Liver (tissue), 9 donors: Measurements from ENCODE around the gene GNG12. TPM values are rescaled to one million over a fixed set of nuclear protein-coding genes. Genes with fewer than 3 reads are reported as not detected.
A peak's percentile ranks its signal among the peaks of the same experiment; 100 is the strongest.

Source experiments
- DNase-seq: peaks from one replicate; pipeline ENCODE4 v3.0.0-alpha.2; 2017; ENCODE audit warnings: low spot score
- H3K27ac ChIP-seq, 2 donors: one replicate each; pipeline ENCODE4 v1.7.0; 2013; ENCODE audit warnings: inconsistent platforms in 2 of 2, low read length in 2 of 2, control low read depth in 1 of 2, low read depth in 1 of 2, mild to moderate bottlenecking in 1 of 2
- H3K27me3 ChIP-seq, 4 donors: one replicate each; pipeline versions ENCODE4 v1.6.1 to v1.7.0; 2013; ENCODE audit warnings: low read length in 3 of 4, inconsistent platforms in 1 of 4, mild to moderate bottlenecking in 1 of 4, moderate library complexity in 1 of 4; ENCODE audit not compliant: control insufficient read depth in 4 of 4, insufficient read depth in 4 of 4
- H3K36me3 ChIP-seq, 4 donors: one replicate each; pipeline versions ENCODE4 v1.6.1 to v1.7.0; 2013; ENCODE audit warnings: low read length in 3 of 4, mild to moderate bottlenecking in 3 of 4, low read depth in 1 of 4, moderate library complexity in 1 of 4; ENCODE audit not compliant: control insufficient read depth in 4 of 4, insufficient read depth in 3 of 4
- H3K4me1 ChIP-seq, 4 donors: one replicate each; pipeline versions ENCODE4 v1.6.1 to v1.7.0; 2013; ENCODE audit warnings: low read length in 3 of 4, mild to moderate bottlenecking in 3 of 4, moderate library complexity in 1 of 4; ENCODE audit not compliant: control insufficient read depth in 4 of 4, insufficient read depth in 4 of 4
- H3K4me3 ChIP-seq, 3 donors: one replicate each; pipeline versions ENCODE4 v1.6.1 to v1.7.0; 2013; ENCODE audit warnings: low read length in 3 of 3, control low read depth in 1 of 3, low read depth in 1 of 3, mild to moderate bottlenecking in 1 of 3
- H3K9ac ChIP-seq, 2 donors: one replicate each; pipeline ENCODE4 v1.7.0; 2013; ENCODE audit warnings: low read length in 2 of 2, mild to moderate bottlenecking in 2 of 2, moderate library complexity in 2 of 2, control low read depth in 1 of 2, low read depth in 1 of 2
- H3K9me3 ChIP-seq, 4 donors: one replicate each; pipeline versions ENCODE4 v1.6.1 to v1.7.0; 2013; ENCODE audit warnings: low read length in 3 of 4; ENCODE audit not compliant: control insufficient read depth in 4 of 4
- ATF3 ChIP-seq: IDR thresholded peaks from 2 replicates; pipeline ENCODE4 v1.6.1; 2016; ENCODE audit warnings: antibody characterized with exemption
- CTCF ChIP-seq: fragments of 150-350 bp; IDR thresholded peaks from 2 replicates; pipeline ENCODE4 v1.5.1; 2017; ENCODE audit warnings: improper control_type of control experiment, low read depth, low read length; ENCODE audit not compliant: missing input control
- EGR1 ChIP-seq, 2 donors: IDR thresholded peaks; 2 replicates each; pipeline ENCODE4 v1.6.1; 2016 to 2018; ENCODE audit warnings: antibody characterized with exemption in 2 of 2, low read depth in 2 of 2
- FOXA2 ChIP-seq: IDR thresholded peaks from 2 replicates; pipeline ENCODE4 v1.6.1; 2016; ENCODE audit warnings: antibody characterized with exemption
- GABPA ChIP-seq, 2 donors: IDR thresholded peaks in 1 of 2; conservative IDR thresholded peaks in 1 of 2; 2 replicates each; pipeline ENCODE4 v1.6.1; 2016; ENCODE audit warnings: antibody characterized with exemption in 2 of 2, mild to moderate bottlenecking in 1 of 2, moderate library complexity in 1 of 2
- HNF4A ChIP-seq, 2 donors: conservative IDR thresholded peaks; 2 replicates each; pipeline ENCODE4 v1.6.1; 2016; ENCODE audit warnings: antibody characterized with exemption in 2 of 2, mild to moderate bottlenecking in 2 of 2
- HNF4G ChIP-seq: IDR thresholded peaks from 2 replicates; pipeline ENCODE4 v1.6.1; 2016; ENCODE audit warnings: antibody characterized with exemption
- JUND ChIP-seq, 2 donors: IDR thresholded peaks; 2 replicates each; pipeline ENCODE4 v1.6.1; 2016; ENCODE audit warnings: antibody characterized with exemption in 2 of 2
- MAX ChIP-seq: IDR thresholded peaks from 2 replicates; pipeline ENCODE4 v1.6.1; 2016; ENCODE audit warnings: antibody characterized with exemption
- NR2F2 ChIP-seq: IDR thresholded peaks from 2 replicates; pipeline ENCODE4 v1.6.1; 2016; ENCODE audit warnings: antibody characterized with exemption
- RAD21 ChIP-seq, 2 donors: IDR thresholded peaks; 2 replicates each; pipeline ENCODE4 v1.6.1; 2016; ENCODE audit warnings: antibody characterized with exemption in 2 of 2, mild to moderate bottlenecking in 2 of 2
- RXRA ChIP-seq, 2 donors: IDR thresholded peaks; 2 replicates each; pipeline ENCODE4 v1.6.1; 2017 to 2018; ENCODE audit warnings: antibody characterized with exemption in 2 of 2, mild to moderate bottlenecking in 1 of 2
- SP1 ChIP-seq: IDR thresholded peaks from 2 replicates; pipeline ENCODE4 v1.6.1; 2018; ENCODE audit warnings: antibody characterized with exemption, mild to moderate bottlenecking
- TAF1 ChIP-seq: conservative IDR thresholded peaks from 2 replicates; pipeline ENCODE4 v1.6.1; 2016; ENCODE audit warnings: antibody characterized with exemption, mild to moderate bottlenecking
- ZBTB33 ChIP-seq: IDR thresholded peaks from 2 replicates; pipeline ENCODE4 v1.6.1; 2016; ENCODE audit warnings: antibody characterized with exemption
- WGBS: extraction: QIAGEN DNeasy Blood & Tissue Kit; methylation state at CpG from one replicate; pipeline ENCODE4 v1.1.7; 2013; 5-methylcytosine and 5-hydroxymethylcytosine counted together
- polyA plus RNA-seq, 2 donors: library from polyadenylated mRNA; stranded (reverse) in 1 of 2; unstranded in 1 of 2; fragments of 200-250 nt in 1 of 2; fragments of >200 nt in 1 of 2; fragmentation: Nextera tagmentation in 1 of 2; extraction: Ambion mirVana in 1 of 2; gene quantifications; one replicate each; pipeline versions ENCODE4 v1.2.1 to v1.2.3, GENCODE V29; 2013 to 2015
- total RNA-seq, 2 donors: library from RNA; depleted of rRNA; stranded (reverse); fragments of >200 nt; gene quantifications; one replicate each; pipeline ENCODE4 v1.2.3, GENCODE V29; 2014
- TF ChIP-seq, protein P1 (sequence below): IDR thresholded peaks from 2 replicates; pipeline ENCODE4 v1.6.1; 2016; ENCODE audit warnings: antibody characterized with exemption, mild to moderate bottlenecking
- donor health status: healthy.
- donor health status: healthy.
- donor health status: healthy.
- donor health status: healthy.
- donor health status: healthy.

Gene GNG12
- total and polyA plus RNA-seq, 4 donors = 15.4 to 26.1 (median 19.7) TPM

- TF ChIP-seq ZBTB33 = no peak
These were observed 16.8 kb downstream of the GNG12 start (continued) for GRCh38 chr1:67816506-67816905.

GRCh38 chr1:67816095-67816475 lies 17.2 kb downstream of the GNG12 start:
- WGBS = 69% methylated on average over 7 of the region's 7 CpGs
- H3K4me1 ChIP-seq = peaks cover 10 to 41% (median 15%) of the 10 kb centered on the region in 4 donors
- TF ChIP-seq SP1 (peak; percentile 26), HNF4A (conservative IDR thresholded peaks at IDR 0.05) (peak; percentile 46 to 68), TAF1 (no peak), RXRA (IDR thresholded peaks at IDR 0.05) (peak in 1 of 2 donors; percentile 13), JUND (IDR thresholded peaks at IDR 0.05) (no peak), CTCF (no peak)
- peaks cover 0 to 2% (median 0%) of the 10 kb centered on the region in 4 donors for H3K9me3 ChIP-seq
- no peaks in the 10 kb centered on the region for H3K27me3 ChIP-seq
- no peak overlapping the region for H3K4me3 ChIP-seq
- H3K9ac ChIP-seq = no peak overlapping the region
- H3K36me3 ChIP-seq = no peaks in the 10 kb centered on the region
- DNase-seq = no peak
- H3K27ac ChIP-seq = peak overlapping the region; percentile 51 to 94

DNA sequence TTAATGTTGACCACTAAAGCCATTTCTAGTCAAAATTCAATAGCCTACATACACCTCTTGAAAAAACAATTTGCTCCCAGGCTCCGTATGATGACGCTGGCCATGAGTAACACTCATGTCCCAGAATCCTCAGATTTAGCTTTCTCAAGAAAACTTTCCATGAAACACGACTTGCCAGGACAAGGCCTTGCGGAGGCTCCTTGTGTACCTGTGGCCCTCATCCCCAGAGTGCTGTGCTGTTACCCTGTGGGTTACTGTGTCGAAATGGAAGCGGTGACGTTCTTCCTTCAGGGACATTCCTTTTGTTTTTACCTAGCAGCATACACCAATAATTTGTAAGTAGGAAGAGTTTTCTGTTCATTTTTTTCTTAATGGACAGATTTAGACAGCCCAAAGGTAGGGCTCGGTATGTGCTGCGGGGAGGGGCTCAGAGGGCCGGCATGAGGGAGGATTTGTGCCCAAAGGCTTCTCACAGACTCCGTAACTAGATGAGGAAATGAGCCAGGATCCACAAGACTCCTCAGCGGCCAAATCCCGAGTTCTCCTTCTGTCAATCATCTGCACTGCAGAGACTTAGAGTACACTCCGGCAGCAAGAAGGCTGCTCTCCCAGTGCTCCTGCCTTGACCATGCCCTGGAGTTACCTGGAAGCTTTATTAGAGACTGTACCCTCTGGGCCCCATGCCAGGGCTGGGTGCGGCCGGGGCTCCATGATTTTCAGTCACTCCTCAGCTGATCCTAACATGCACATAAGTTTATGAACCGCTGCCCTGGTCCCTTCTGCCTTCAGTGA lies 17.8 kb downstream of the GNG12 start:
- 79% methylated on average over 17 of the region's 17 CpGs for WGBS
- H3K36me3 ChIP-seq = no peaks in the 10 kb centered on the region
- H3K9me3 ChIP-seq = peaks cover 0 to 2% (median 0%) of the 10 kb centered on the region in 4 donors
- H3K9ac ChIP-seq = no peak overlapping the region
- H3K27me3 ChIP-seq = no peaks in the 10 kb centered on the region
- H3K4me3 ChIP-seq = no peak overlapping the region
- DNase-seq = no peak
- H3K4me1 ChIP-seq = peaks cover 10 to 41% (median 15%) of the 10 kb centered on the region in 4 donors
- H3K27ac ChIP-seq = peak overlapping the region; percentile 91 to 94
- TF ChIP-seq, protein P1, sequence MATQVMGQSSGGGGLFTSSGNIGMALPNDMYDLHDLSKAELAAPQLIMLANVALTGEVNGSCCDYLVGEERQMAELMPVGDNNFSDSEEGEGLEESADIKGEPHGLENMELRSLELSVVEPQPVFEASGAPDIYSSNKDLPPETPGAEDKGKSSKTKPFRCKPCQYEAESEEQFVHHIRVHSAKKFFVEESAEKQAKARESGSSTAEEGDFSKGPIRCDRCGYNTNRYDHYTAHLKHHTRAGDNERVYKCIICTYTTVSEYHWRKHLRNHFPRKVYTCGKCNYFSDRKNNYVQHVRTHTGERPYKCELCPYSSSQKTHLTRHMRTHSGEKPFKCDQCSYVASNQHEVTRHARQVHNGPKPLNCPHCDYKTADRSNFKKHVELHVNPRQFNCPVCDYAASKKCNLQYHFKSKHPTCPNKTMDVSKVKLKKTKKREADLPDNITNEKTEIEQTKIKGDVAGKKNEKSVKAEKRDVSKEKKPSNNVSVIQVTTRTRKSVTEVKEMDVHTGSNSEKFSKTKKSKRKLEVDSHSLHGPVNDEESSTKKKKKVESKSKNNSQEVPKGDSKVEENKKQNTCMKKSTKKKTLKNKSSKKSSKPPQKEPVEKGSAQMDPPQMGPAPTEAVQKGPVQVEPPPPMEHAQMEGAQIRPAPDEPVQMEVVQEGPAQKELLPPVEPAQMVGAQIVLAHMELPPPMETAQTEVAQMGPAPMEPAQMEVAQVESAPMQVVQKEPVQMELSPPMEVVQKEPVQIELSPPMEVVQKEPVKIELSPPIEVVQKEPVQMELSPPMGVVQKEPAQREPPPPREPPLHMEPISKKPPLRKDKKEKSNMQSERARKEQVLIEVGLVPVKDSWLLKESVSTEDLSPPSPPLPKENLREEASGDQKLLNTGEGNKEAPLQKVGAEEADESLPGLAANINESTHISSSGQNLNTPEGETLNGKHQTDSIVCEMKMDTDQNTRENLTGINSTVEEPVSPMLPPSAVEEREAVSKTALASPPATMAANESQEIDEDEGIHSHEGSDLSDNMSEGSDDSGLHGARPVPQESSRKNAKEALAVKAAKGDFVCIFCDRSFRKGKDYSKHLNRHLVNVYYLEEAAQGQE = no peak
- TF ChIP-seq RAD21 (IDR thresholded peaks at IDR 0.05) (no peak), HNF4A (conservative IDR thresholded peaks at IDR 0.05) (no peak), JUND (IDR thresholded peaks at IDR 0.05) (no peak), CTCF (no peak), EGR1 (IDR thresholded peaks at IDR 0.05; ENCODE audit: low read depth in 2 of 2) (no peak), MAX (no peak), RXRA (IDR thresholded peaks at IDR 0.05) (no peak), FOXA2 (no peak), SP1 (no peak), HNF4G (no peak), NR2F2 (no peak), GABPA (IDR thresholded peaks at IDR 0.05 in 1 of 2, conservative IDR thresholded peaks at IDR 0.05 in 1 of 2) (no peak), ZBTB33 (no peak), ATF3 (no peak)
